ENCODE measurements around the gene LAS1L.

The LAS1L gene

DNA sequence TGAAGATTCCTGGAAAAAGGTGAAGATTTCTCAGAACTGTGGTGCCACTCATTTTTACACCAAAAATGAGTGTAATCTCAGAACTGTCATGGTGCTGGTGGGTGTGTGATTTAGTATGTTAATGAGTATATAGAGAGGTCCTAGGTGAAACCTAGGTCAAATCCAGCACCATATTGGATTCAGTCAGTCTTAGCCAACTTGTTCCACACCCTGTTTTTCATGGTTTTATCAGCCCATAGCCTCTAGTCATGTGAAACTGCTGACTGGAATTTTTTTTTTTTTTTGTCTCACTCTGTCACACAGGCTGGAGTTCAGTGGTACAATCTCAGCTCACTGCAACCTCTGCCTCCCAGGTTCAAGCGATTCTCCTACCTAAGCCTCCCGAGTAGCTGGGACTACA is 58.0 kb downstream of the LAS1L start:
- H3K4me1 ChIP-seq (ENCODE audit: control insufficient read depth, insufficient read depth, low read length): peaks cover 8% of the 10 kb centered on the region; the same call in 1 of the 2 replicates
- H3K9ac ChIP-seq (ENCODE audit: low read length): no peak overlapping the region
- no peak overlapping the region for H3K4me3 ChIP-seq (ENCODE audit: low read depth, low read length)
- H3K27ac ChIP-seq (ENCODE audit: low read depth, low read length): no peak overlapping the region
- H3K9me3 ChIP-seq (ENCODE audit: control insufficient read depth, insufficient read depth, low read depth, low read length): peaks cover 25% of the 10 kb centered on the region
- H3K27me3 ChIP-seq (ENCODE audit: control insufficient read depth, insufficient read depth, low read length): no peaks in the 10 kb centered on the region
- no peaks in the 10 kb centered on the region for H3K36me3 ChIP-seq (ENCODE audit: control insufficient read depth, insufficient read depth, low read length)

DNA sequence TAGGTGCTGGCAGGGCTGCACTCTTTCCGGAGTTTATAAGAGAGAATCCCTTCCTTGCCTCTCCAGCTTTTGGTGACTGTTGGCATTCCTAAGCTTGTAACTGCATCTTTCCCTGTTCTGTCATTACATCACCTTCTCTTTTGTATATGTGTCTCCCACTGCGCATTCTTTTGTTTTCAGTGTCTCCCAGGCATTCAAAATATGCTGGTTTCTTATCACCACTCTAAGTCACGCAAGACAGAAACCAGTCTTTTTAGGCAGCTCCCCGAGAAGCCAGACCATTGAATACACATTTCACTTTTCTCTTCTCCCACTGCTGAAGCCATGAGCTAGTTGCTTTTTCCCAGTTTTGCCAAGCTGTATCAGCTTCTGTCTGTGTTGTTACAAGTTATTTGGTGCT is 71.0 kb downstream of the LAS1L start:
- no peaks in the 10 kb centered on the region; the same call in 1 of the 2 replicates for H3K36me3 ChIP-seq (ENCODE audit: control insufficient read depth, insufficient read depth, low read length)
- H3K9ac ChIP-seq (ENCODE audit: low read length): peak overlapping the region; percentile 86
- H3K27me3 ChIP-seq (ENCODE audit: control insufficient read depth, insufficient read depth, low read length): no peaks in the 10 kb centered on the region
- H3K9me3 ChIP-seq (ENCODE audit: control insufficient read depth, insufficient read depth, low read depth, low read length): peaks cover 20% of the 10 kb centered on the region
- peaks cover 6% of the 10 kb centered on the region for H3K4me1 ChIP-seq (ENCODE audit: control insufficient read depth, insufficient read depth, low read length)
- peak overlapping the region; percentile 99 for H3K27ac ChIP-seq (ENCODE audit: low read depth, low read length)
- peak overlapping the region; percentile 28; the same call in 1 of the 2 replicates for H3K4me3 ChIP-seq (ENCODE audit: low read depth, low read length)

Measured in HUES6 (cell line).